Measurements from ENCODE around the gene ABCD4.
"Not testable (repeated sequence)": the region's sequence is repeated elsewhere in the genome, so short reads cannot be mapped to it uniquely, and the experiment has no call there.

Gene ABCD4

GRCh38 chr14:74302152-74302628 is 544 bp downstream of the ABCD4 start:
- no peak for DNase-seq (ENCODE audit: low read depth)

- DNase-seq (ENCODE audit: low read depth), result no peak
These were observed 1.1 kb downstream of the ABCD4 start for GRCh38 chr14:74301594-74302151.

- peak; percentile 12 for DNase-seq (ENCODE audit: low read depth)
These were observed 3.6 kb downstream of the ABCD4 start for GRCh38 chr14:74299061-74299545.

GRCh38 chr14:74297986-74298385 is 4.7 kb downstream of the ABCD4 start:
- DNase-seq (ENCODE audit: low read depth), result no peak

- no peak for DNase-seq (ENCODE audit: low read depth)
These were observed 6.7 kb downstream of the ABCD4 start for GRCh38 chr14:74296037-74296467.

- DNase-seq (ENCODE audit: low read depth), result no peak
These were observed 9.1 kb downstream of the ABCD4 start for GRCh38 chr14:74293606-74294005.

- no peak for DNase-seq (ENCODE audit: low read depth)
These were observed 10.7 kb downstream of the ABCD4 start for GRCh38 chr14:74292061-74292460.

GRCh38 chr14:74290415-74290814 is 12.3 kb downstream of the ABCD4 start:
- DNase-seq (ENCODE audit: low read depth), result no peak

GRCh38 chr14:74289801-74290200 is 12.9 kb downstream of the ABCD4 start:
- no peak for DNase-seq (ENCODE audit: low read depth)

GRCh38 chr14:74286736-74287135 is 16.0 kb downstream of the ABCD4 start:
- DNase-seq (ENCODE audit: low read depth), result no peak

- DNase-seq (ENCODE audit: low read depth), result no peak
These were observed 21.7 kb downstream of the ABCD4 start for GRCh38 chr14:74281069-74281468.

- no peak for DNase-seq (ENCODE audit: low read depth)
These were observed 24.7 kb downstream of the ABCD4 start for GRCh38 chr14:74278080-74278479.

- DNase-seq (ENCODE audit: low read depth), result no peak
These were observed 27.4 kb downstream of the ABCD4 start for GRCh38 chr14:74275241-74275841.

GRCh38 chr14:74271365-74271764 is 31.4 kb downstream of the ABCD4 start:
- DNase-seq (ENCODE audit: low read depth), result no peak

- DNase-seq (ENCODE audit: low read depth), result not testable (repeated sequence)
These were observed 32.2 kb downstream of the ABCD4 start for GRCh38 chr14:74270382-74271177.

- no peak for DNase-seq (ENCODE audit: low read depth)
These were observed 35.1 kb downstream of the ABCD4 start for GRCh38 chr14:74267588-74267987.

- DNase-seq (ENCODE audit: low read depth), result no peak
These were observed 37.3 kb downstream of the ABCD4 start for GRCh38 chr14:74265301-74265965.

- DNase-seq (ENCODE audit: low read depth), result no peak
These were observed 38.8 kb downstream of the ABCD4 start for GRCh38 chr14:74263921-74264320.

- no peak for DNase-seq (ENCODE audit: low read depth)
These were observed 39.6 kb downstream of the ABCD4 start for GRCh38 chr14:74263181-74263580.

GRCh38 chr14:74262076-74262475 is 40.7 kb downstream of the ABCD4 start:
- DNase-seq (ENCODE audit: low read depth), result no peak

- no peak for DNase-seq (ENCODE audit: low read depth)
These were observed 41.4 kb downstream of the ABCD4 start for GRCh38 chr14:74261288-74261687.

GRCh38 chr14:74260525-74261233 is 42.1 kb downstream of the ABCD4 start:
- no peak for DNase-seq (ENCODE audit: low read depth)

All from activated T-helper 1 cell treated with Interleukin-2 at 50 U/mL for 16 hours (primary cell).